ENCODE results near the gene OIP5. TPM values are rescaled to one million over a fixed set of nuclear protein-coding genes. Genes with fewer than 3 reads are reported as not detected.
"Not testable (repeated sequence)": the region's sequence is repeated elsewhere in the genome, so short reads cannot be mapped to it uniquely, and the experiment has no call there.

OIP5 gene
- total RNA-seq, 6 donors from 2014 or later = 0.46 to 1.1 (median 1.1) TPM; not detected in 3

GRCh38 chr15:41331281-41331680 lies 1.1 kb downstream of the OIP5 start:
- Histone ChIP-seq H3K4me1 (peaks cover 0 to 19% (median 10%) of the 10 kb centered on the region in 4 donors), H3K36me3 (no peaks in the 10 kb centered on the region), H3K27ac (peak overlapping the region in 1 of 4 donors; percentile 85), H3K27me3 (no peaks in the 10 kb centered on the region), H3K4me3 (peak overlapping the region in 1 of 4 donors; percentile 100), H3K9me3 (no peaks in the 10 kb centered on the region)
- 81 to 86% methylated on average over 6 of the region's 6 CpGs for WGBS, 2 donors
- TF ChIP-seq, protein P1, sequence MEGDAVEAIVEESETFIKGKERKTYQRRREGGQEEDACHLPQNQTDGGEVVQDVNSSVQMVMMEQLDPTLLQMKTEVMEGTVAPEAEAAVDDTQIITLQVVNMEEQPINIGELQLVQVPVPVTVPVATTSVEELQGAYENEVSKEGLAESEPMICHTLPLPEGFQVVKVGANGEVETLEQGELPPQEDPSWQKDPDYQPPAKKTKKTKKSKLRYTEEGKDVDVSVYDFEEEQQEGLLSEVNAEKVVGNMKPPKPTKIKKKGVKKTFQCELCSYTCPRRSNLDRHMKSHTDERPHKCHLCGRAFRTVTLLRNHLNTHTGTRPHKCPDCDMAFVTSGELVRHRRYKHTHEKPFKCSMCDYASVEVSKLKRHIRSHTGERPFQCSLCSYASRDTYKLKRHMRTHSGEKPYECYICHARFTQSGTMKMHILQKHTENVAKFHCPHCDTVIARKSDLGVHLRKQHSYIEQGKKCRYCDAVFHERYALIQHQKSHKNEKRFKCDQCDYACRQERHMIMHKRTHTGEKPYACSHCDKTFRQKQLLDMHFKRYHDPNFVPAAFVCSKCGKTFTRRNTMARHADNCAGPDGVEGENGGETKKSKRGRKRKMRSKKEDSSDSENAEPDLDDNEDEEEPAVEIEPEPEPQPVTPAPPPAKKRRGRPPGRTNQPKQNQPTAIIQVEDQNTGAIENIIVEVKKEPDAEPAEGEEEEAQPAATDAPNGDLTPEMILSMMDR (IDR thresholded peaks at IDR 0.05) = no peak
- no peak for TF ChIP-seq EP300 (IDR thresholded peaks at IDR 0.05)
- no peak for TF ChIP-seq POLR2A (IDR thresholded peaks at IDR 0.05)
- no peak for TF ChIP-seq POLR2AphosphoS5 (IDR thresholded peaks at IDR 0.05)
- no peak for ATAC-seq (ENCODE audit: low FRiP score in 2 of 2)
- DNase-seq = no peak

DNA sequence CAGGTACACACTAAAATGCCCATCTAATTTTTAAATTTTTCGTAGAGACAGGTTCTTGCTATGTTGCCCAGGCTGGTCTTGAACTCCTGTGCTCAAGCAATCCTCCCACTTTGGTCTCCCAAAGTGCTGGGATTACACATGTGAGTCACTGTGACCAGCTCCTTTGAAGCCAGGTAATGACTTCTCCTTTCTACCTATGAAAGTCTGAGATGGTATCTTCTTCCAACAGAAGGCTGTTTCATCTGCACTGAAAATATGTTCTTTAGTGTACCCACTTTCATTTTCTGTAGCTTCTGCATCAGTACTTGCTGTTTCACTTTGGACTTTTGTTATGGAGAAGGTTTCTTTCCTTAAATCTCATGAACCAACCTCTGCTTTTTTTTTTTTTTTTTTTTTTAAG lies 8.8 kb downstream of the OIP5 start:
- H3K27me3 ChIP-seq = no peaks in the 10 kb centered on the region
- H3K9me3 ChIP-seq = no peaks in the 10 kb centered on the region
- H3K27ac ChIP-seq = no peak overlapping the region
- TF ChIP-seq EP300 (IDR thresholded peaks at IDR 0.05) (no peak), POLR2A (IDR thresholded peaks at IDR 0.05) (no peak), POLR2AphosphoS5 (IDR thresholded peaks at IDR 0.05) (no peak)
- TF ChIP-seq, protein P1 (IDR thresholded peaks at IDR 0.05) = no peak
- no peaks in the 10 kb centered on the region for H3K36me3 ChIP-seq
- DNase-seq (no peak), ATAC-seq (ENCODE audit: low FRiP score in 2 of 2) (no peak)
- WGBS, 2 donors = 93 to 100% methylated on average over 1 of the region's 1 CpG
- no peaks in the 10 kb centered on the region for H3K4me1 ChIP-seq
- H3K4me3 ChIP-seq = no peak overlapping the region

GRCh38 chr15:41320805-41321330 lies 11.5 kb downstream of the OIP5 start:
- H3K27me3 ChIP-seq; ATAC-seq (ENCODE audit: low FRiP score in 2 of 2); H3K9me3 ChIP-seq; H3K27ac ChIP-seq; H3K4me3 ChIP-seq; H3K36me3 ChIP-seq; H3K4me1 ChIP-seq: not testable (repeated sequence)
- 97 to 98% methylated on average over 6 to 24 of the region's 39 CpGs for WGBS, 2 donors
- peak in 1 of 2 donors; percentile 76 for DNase-seq

- 94 to 96% methylated on average over 2 of the region's 2 CpGs for WGBS, 2 donors
- no peak for TF ChIP-seq POLR2A (IDR thresholded peaks at IDR 0.05)
- no peak for TF ChIP-seq POLR2AphosphoS5 (IDR thresholded peaks at IDR 0.05)
- TF ChIP-seq EP300 (IDR thresholded peaks at IDR 0.05) = no peak
- TF ChIP-seq, protein P1 (IDR thresholded peaks at IDR 0.05) = no peak
- ATAC-seq (ENCODE audit: low FRiP score in 2 of 2) = no peak
Observed at GRCh38 chr15:41309226-41309905, 23.0 kb downstream of the OIP5 start.

DNA sequence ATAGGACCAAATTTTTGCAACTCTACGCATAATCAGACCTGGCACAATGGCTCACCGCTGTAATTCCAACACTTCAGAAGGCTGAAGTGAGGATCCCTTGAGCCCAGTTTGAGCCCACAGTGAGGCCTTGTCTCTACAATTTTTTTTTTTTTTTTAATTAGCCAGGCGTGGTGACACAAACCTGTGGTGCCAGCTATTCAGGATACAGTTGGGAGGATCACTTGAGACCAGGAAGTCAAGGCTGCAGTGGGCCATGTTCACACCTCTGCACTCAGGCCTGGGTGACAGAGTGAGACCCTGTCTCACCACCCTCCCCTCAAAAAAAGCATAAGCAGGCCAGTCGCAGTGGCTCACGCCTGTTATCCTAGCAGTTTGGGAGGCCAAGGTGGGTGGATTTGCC lies 24.7 kb downstream of the OIP5 start:
- TF ChIP-seq POLR2AphosphoS5 (IDR thresholded peaks at IDR 0.05) = no peak
- TF ChIP-seq POLR2A (IDR thresholded peaks at IDR 0.05) = no peak
- no peak for TF ChIP-seq EP300 (IDR thresholded peaks at IDR 0.05)
- TF ChIP-seq, protein P1 (IDR thresholded peaks at IDR 0.05) = no peak
- Histone ChIP-seq H3K36me3 (peaks cover 0 to 4% (median 2%) of the 10 kb centered on the region in 4 donors), H3K27ac (no peak overlapping the region), H3K4me3 (no peak overlapping the region), H3K4me1 (no peaks in the 10 kb centered on the region), H3K27me3 (no peaks in the 10 kb centered on the region), H3K9me3 (no peaks in the 10 kb centered on the region)
- no peak for DNase-seq
- ATAC-seq (ENCODE audit: low FRiP score in 2 of 2) = no peak
- WGBS, 2 donors = 93 to 99% methylated on average over 5 of the region's 5 CpGs

More at GRCh38 chr15:41309226-41309905, 23.0 kb downstream of the OIP5 start:
- Histone ChIP-seq H3K4me1 (no peaks in the 10 kb centered on the region), H3K4me3 (no peak overlapping the region), H3K9me3 (no peaks in the 10 kb centered on the region), H3K27me3 (no peaks in the 10 kb centered on the region), H3K36me3 (peaks cover 0 to 4% (median 0%) of the 10 kb centered on the region in 4 donors), H3K27ac (no peak overlapping the region)
- no peak for DNase-seq

Measured in upper lobe of left lung (tissue), 6 donors.